Measurements from ENCODE around the gene TACR2. TPM values are rescaled to one million over a fixed set of nuclear protein-coding genes. Genes with fewer than 3 reads are reported as not detected.

Gene TACR2
- total RNA-seq, 4 donors from 2014 or later, result 1.1 to 11.1 (median 3.2) TPM; not detected in 1

DNA sequence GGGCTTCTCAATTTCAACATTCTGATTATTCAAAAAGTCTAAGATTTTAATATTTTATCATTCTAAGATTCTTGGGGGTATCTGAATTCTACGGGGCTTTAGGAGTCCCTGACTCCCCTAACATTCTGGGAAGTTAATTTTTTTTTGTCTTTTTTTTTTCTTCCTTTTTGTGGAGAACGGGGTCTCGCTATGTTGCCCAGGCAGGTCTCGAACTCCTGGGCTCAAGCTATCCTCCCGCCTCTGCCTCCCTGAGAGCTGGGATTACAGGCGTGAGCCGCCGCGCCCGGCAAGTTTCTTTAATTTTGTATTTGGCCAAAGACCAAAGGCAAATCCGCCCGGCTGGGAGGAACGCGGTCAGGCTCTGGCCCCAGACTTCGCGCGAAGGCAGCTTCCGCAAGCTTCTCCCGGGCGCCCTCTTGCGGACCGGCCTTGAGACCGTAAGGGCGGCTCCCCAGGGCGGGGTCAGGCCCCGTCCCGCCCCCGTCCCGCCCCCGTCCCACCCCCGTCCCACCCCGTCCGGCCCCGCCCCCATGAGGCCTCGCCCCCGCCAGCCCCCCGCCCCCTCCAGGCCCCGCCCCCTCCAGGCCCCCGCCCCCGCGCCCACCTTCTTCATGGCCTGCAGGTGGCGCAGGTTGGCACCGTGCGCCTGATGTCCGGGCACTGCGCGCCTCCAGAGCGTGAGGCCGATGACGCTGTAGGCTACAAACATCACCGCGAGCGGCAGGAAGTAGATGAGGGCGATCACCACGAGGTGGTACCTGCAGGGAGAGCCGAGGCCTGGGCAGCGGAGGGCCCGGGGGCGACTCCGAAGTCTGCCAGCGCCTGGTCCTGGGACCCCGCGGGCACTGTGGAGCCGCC is 8.2 kb downstream of the TACR2 start:
- TF ChIP-seq POLR2A (IDR thresholded peaks at IDR 0.05), result peak in 1 of 2 donors; percentile 17
- TF ChIP-seq CTCF (IDR thresholded peaks at IDR 0.05), result peak; percentile 29 to 89 (median 62)
- Histone ChIP-seq H3K27ac (peak overlapping the region; percentile 82 to 87 (median 85)), H3K27me3 (no peaks in the 10 kb centered on the region), H3K4me3 (peak overlapping the region; percentile 23 to 39 (median 34)), H3K36me3 (no peaks in the 10 kb centered on the region), H3K4me1 (peaks cover 0 to 22% (median 2%) of the 10 kb centered on the region in 4 donors), H3K9me3 (no peaks in the 10 kb centered on the region)
- peak; percentile 92 to 97 (median 95) for DNase-seq

DNA sequence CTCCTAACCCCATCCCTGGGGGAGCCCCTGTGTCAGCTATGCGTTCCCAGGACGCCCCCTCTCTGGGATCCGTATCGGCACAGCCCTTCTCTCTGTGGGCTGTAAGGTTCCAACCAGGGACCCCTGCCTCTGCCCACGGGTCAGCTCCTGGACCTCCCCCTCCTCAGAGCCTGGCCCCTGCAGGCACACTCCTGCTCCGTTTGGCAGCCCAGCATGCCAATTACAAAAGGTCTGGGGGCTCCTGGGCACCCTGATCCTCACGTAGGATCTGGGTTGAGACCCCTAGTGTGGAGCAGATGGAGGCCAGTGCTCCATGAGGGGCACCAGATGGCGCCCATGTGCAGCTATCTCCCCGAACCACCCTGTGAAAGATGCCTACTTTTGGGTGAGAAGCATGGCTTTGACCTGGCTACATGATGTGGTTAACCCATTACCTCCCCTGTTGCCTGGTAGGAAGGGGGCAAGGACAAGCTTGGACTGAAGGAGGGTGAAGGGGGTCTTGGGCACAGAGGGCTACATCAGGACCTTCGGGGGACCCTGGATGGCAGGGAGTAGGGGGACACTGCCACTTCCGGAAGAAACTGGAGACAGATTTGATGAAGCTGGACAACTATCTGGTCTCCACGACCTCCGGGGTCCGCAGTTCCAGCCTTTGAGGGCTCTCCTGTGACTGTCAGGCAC is 9.0 kb downstream of the TACR2 start:
- peak overlapping the region in 2 of 4 donors; percentile 4 to 22 for H3K4me3 ChIP-seq
- peak in 2 of 3 donors; percentile 34 to 67 for DNase-seq
- no peaks in the 10 kb centered on the region for H3K27me3 ChIP-seq
- peak in 4 of 6 experiments; percentile 20 to 52 (median 30) for TF ChIP-seq CTCF (IDR thresholded peaks at IDR 0.05)
- no peak for TF ChIP-seq POLR2A (IDR thresholded peaks at IDR 0.05)
- peaks cover 0 to 22% (median 2%) of the 10 kb centered on the region in 4 donors for H3K4me1 ChIP-seq
- peak overlapping the region in 2 of 4 donors; percentile 69 to 82 for H3K27ac ChIP-seq
- H3K9me3 ChIP-seq, result no peaks in the 10 kb centered on the region
- no peaks in the 10 kb centered on the region for H3K36me3 ChIP-seq

DNA sequence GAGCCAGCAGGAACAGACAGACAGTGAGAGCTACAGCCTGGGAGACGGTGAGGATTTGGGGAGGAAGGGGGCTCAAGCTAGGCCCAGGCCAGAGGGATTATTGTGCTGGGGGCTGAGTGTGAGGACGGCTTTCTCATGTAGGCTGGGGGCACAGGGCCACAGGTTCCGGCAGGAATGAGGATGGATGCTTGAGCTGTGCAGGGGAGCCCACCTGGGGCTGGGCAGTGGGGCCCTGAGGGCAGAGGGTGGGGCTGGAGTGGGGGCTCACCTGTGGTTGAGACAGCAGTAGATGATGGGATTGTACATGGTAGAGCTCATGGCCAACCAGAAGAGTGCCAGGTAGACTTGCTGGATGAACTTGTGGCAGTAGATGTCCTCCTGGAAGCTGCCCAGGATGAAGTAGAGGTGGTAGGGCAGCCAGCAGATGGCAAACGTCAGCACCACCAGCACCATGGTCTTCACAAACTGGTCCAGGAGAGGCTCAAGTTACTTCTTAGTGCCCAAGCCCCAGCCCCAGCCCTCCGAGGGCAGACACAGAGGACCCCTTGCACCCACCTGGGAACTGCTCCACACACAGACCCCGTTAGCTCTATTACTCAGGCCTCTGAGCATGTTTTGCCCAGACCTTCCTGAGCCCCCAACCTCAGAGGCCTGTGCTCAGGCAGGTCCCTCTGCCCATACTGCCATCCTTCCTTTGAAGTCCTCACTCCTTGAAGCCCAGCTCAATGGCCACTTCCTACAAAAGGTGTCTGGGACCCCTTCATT is 9.7 kb downstream of the TACR2 start:
- H3K36me3 ChIP-seq, result no peaks in the 10 kb centered on the region
- H3K4me3 ChIP-seq, result no peak overlapping the region
- H3K27me3 ChIP-seq, result no peaks in the 10 kb centered on the region
- H3K4me1 ChIP-seq, result peaks cover 0 to 22% (median 2%) of the 10 kb centered on the region in 4 donors
- TF ChIP-seq POLR2A (IDR thresholded peaks at IDR 0.05) (no peak), CTCF (IDR thresholded peaks at IDR 0.05) (no peak)
- peak overlapping the region in 1 of 4 donors; percentile 49 for H3K27ac ChIP-seq
- DNase-seq, result no peak
- no peaks in the 10 kb centered on the region for H3K9me3 ChIP-seq

DNA sequence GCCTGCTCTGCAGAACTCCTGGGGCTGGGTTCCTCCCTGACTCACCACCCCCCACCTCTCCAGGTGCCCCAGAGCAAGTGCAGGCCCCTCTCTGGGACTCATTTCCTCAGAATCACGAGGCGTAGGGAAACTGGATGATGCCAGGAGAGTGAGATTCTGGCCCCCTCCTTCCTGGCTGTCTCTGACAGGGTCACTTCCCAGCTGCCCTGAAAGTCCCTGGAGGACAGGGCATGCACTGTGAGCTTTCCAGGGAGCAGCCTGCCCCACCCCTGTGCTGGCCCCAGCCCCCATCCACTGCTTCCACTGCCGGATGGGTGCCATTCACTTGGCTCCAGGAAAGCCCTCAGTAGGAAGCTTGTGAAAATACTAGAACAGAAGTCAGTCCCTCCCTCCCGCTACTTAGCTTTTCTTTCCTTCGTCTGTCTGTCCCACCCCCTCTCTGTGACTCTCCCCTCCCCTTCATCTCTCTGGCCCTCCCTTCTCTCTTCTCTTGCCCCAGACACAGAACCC is 10.4 kb downstream of the TACR2 start:
- DNase-seq, result no peak
- Histone ChIP-seq H3K9me3 (no peaks in the 10 kb centered on the region), H3K27me3 (no peaks in the 10 kb centered on the region), H3K4me3 (no peak overlapping the region), H3K27ac (peak overlapping the region in 1 of 4 donors; percentile 49), H3K4me1 (peaks cover 0 to 22% (median 2%) of the 10 kb centered on the region in 4 donors), H3K36me3 (peaks cover 0 to 5% (median 0%) of the 10 kb centered on the region in 3 donors)
- TF ChIP-seq CTCF (IDR thresholded peaks at IDR 0.05) (no peak), POLR2A (IDR thresholded peaks at IDR 0.05) (no peak)

DNA sequence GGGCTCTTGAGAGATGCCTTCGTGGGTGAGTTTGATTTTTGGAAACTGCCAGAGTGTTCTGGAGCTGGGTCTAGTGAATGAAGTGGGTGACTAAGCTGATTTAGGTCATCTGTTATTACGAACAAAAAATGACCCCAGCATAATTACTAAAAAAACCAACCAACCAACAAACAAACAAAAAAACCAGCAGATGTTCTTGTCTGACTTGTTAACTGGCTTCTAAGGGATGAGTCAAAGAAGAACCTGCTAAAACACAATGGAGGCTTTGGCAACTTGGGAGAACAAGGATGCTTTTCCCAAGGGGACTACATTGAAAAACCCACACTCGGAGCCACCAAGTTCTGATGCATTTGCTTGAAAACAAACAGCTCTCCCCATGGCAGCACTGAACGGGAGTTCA is 11.5 kb downstream of the TACR2 start:
- H3K4me3 ChIP-seq, result no peak overlapping the region
- H3K4me1 ChIP-seq, result peaks cover 0 to 22% (median 2%) of the 10 kb centered on the region in 4 donors
- no peaks in the 10 kb centered on the region for H3K27me3 ChIP-seq
- no peak for TF ChIP-seq CTCF (IDR thresholded peaks at IDR 0.05)
- TF ChIP-seq POLR2A (IDR thresholded peaks at IDR 0.05), result no peak
- no peak for DNase-seq
- H3K9me3 ChIP-seq, result no peaks in the 10 kb centered on the region
- peaks cover 0 to 15% (median 0%) of the 10 kb centered on the region in 3 donors for H3K36me3 ChIP-seq
- H3K27ac ChIP-seq, result no peak overlapping the region

Measured in Peyer's patch (tissue), 4 donors.